ENCODE results near the gene CLK2.
A peak's percentile ranks its signal among the peaks of the same experiment; 100 is the strongest.
"Not testable (repeated sequence)": the region's sequence is repeated elsewhere in the genome, so short reads cannot be mapped to it uniquely, and the experiment has no call there.

Gene CLK2

GRCh38 chr1:155241841-155242264 is 31.5 kb downstream of the CLK2 start:
- no peak for DNase-seq (ENCODE audit: low spot score)

DNA sequence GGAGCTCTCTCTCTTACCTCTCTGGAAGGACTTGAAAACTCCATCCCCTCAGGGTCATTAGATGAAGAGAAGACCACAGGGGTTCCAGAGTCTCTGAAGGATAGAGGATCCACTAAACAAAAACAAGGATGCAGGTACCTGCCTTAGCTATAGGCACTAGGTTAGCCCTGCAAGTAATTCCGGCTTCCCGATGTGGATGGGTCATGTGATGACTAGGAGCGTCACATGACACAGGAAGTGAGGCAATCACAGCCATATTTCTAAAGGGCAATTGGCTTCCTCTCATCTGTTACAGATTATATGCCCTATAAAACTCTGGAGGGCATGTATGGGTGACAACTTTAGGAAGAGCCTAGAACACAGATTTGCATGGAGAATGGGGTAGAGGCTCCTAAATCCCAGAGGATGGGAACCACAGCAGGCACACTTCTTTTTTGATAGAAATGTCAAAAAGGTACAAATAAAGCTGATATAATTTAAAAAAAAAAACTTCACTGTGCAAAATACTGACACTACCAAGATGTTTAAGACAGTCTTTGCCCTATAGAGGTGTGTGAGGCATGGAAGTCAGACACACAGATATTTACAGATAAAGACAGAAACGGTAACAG is 32.1 kb downstream of the CLK2 start:
- peak; percentile 75 for DNase-seq (ENCODE audit: low spot score)

GRCh38 chr1:155236451-155236850 is 36.9 kb downstream of the CLK2 start:
- DNase-seq (ENCODE audit: low spot score): no peak

DNA sequence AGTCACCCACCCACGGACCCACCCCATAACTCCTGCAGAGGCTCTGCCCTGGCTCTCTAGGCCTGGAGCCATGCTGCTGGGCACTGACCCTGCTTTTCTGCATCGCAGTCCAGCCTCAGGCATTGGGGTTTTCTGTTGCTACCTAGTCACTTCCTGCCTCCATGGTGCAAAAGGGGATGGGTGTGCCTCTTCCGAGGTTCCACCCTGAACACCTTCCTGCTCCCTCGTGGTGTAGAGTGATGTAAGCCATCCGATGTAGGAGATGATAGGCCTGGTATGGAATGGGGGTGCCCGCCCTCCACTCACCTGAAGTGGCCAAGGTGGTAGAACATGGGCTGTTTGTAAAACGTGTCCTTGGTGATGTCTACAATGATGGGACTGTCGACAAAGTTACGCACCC is 37.9 kb downstream of the CLK2 start:
- DNase-seq (ENCODE audit: low spot score): not testable (repeated sequence)

DNA sequence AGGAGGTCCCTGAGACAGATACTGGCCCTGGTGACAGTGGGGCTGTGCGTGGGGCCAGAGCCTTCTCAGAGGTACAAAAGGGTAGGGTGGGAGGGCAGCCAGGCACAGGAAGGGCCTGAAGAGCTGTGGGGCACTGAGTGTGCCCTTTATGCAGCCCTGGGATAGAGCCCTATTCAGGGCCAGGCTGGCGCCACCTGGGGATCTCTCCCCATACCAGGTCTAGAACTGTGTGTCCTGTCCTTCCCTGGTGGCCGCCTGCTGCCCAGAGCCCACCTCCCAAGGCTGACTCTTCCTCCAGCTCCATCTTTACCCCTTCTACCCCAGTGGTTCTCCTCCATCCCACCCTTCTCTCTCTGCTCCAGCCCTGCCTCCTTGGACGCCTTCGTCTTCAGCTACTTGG is 39.8 kb downstream of the CLK2 start:
- not testable (repeated sequence) for DNase-seq (ENCODE audit: low spot score)

DNA sequence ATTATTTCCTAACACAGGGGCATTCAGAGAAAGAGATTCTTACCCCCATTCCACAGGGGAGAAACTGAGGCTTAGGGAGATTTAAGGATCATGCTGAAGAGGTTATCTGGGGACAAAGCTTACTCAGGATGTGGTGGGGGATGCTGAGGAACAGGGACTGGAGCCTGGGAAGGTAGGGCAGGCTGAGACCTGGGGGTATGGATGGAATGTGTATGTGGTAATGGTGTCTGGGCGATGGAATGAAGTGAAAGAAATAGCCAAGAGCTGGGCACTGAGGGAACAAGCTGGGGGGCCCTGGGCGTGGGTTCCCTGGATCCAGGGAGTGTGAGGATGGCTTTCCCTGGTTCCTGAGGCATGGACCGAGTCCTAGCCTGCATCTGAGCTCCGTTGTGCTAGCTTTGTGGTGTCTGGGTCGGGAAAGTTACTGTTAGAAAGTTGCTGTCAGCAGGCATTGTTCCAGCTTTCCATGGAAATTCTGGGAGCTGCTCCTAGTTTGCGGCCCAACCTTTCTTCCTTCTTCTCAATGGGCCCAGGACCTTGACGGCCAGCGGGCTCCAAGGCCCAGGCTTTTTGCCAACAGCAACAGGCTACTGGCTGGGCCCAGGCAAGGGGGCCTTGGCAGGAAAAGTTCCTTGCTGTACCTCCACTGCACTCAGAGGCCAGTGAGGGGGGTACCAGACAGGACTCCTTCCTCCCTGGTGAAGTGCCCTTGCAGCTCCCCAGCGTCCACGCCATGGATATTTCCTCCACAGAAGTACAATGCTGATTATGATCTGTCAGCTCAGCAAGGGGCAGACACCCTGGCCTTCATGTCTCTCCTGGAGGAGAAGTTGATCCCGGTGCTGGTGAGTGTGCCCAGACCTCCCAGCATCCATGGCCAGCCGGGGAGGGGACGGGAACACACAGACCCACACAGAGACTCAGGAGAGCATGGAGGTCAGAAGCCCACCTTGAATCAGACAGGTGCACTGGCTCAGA is 41.0 kb downstream of the CLK2 start:
- not testable (repeated sequence) for DNase-seq (ENCODE audit: low spot score)

DNA sequence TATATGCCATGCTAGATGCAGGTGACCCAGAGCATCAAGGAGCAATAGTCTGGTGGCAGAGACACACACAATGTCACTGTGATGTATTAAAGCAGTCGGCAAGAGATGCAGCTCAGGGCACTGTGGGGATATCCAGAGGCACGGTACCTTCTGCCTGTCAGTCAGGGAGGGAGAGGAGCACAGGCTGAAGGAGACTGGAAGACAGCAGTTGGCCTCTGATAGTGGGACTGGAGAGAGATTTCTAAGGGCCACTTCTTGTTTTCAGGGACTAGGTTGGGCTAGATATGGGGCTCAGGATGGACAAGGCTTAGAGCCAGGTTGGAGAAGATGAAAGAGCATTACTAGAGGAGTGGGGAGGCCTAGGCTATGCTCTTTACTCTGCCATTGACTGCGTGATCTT is 42.0 kb downstream of the CLK2 start:
- not testable (repeated sequence) for DNase-seq (ENCODE audit: low spot score)

DNA sequence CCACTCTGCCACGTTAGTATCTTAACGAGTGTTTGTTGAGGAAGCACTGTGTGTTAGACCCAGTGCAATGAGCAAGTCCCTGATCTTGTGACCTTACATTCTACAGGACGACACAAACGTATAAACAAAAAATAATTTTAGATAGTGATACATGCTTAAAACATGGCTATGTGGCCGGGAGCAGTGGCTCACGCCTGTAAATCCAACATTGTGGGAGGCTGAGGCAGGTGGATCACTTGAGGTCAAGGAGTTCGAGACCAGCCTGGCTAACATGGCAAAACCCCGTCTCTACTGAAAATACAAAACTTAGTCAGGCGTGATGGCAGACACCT is 45.2 kb downstream of the CLK2 start:
- no peak for DNase-seq (ENCODE audit: low spot score)

DNA sequence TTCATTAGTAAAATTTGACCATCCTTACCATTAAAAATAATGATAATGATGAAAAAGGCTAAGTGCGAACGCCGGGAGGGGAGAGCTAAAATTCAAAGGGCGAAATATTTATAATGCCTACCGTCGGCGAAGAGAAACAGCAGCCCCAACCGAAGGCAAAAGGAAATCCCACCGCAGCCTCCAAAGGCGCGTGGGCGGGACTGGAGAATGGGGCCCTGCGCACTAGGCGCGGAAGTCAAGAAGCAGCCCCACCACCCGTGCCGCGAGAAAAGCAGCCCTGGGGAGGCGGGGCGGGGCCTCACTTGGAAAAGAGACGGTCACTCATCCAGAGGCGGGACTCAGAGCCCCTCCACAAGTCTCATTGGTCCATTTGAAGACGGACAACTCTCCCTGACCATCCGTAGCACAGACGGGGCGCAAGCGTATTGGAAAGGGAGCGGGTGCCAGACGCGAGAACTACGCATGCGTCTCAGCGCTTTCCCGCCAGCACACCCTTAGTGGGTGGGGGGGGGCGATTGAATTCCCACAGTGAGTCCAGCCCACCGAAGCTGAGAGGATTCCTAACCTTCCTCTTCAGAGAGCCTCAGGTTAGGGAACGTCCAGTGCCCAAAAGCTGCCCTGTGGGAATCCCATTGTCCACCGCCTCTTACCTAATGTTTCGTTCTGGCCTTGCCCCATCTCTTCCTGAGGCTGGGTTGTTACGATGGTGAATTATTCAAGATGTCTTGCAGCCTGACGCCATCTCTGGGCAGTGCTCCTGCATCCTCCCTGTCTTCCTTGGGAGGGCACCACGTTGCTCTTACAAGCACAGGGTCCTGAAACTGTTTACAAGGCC is 45.8 kb downstream of the CLK2 start:
- DNase-seq (ENCODE audit: low spot score): peak; percentile 99

GRCh38 chr1:155226910-155227260 is 46.4 kb downstream of the CLK2 start:
- peak; percentile 74 for DNase-seq (ENCODE audit: low spot score)

- peak; percentile 71 for DNase-seq (ENCODE audit: low spot score)
Measured at GRCh38 chr1:155226188-155226909, 47.0 kb downstream of the CLK2 start.

DNA sequence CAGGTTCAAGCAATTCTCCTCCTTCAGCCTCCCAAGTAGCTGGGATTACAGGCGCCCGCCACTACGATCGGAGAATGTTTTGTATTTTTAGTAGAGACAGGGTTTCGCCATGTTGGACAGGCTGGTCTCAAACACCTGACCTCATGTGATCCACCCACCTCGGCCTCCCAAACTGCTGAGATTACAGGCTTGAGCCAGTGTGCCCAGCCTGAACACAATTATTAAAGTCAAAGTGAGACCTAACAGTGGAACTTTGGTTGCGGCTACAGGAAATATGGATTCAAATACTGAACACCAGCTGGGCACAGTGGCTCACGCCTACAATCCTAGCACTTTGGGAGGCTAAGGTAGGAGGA is 47.9 kb downstream of the CLK2 start:
- DNase-seq (ENCODE audit: low spot score): not testable (repeated sequence)

DNA sequence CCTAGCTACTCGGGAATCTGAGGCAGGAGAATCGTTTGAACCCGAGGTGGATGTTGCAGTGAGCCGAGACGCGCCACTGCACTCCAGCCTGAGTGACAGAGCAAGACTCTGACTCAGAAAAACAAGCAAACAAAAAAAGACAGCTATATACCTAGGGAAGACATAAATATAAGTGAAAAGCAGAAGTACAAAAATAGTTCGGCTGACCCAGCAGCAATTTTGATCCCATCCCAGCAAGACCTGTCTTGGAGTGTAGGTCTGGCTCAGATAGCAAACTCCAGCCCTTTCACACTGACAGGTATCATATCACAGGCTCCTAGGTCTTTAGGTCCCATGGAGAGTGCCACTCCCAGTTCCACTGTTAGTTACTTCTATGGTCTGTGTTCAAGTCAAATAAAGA is 50.3 kb downstream of the CLK2 start:
- DNase-seq (ENCODE audit: low spot score): no peak

DNA sequence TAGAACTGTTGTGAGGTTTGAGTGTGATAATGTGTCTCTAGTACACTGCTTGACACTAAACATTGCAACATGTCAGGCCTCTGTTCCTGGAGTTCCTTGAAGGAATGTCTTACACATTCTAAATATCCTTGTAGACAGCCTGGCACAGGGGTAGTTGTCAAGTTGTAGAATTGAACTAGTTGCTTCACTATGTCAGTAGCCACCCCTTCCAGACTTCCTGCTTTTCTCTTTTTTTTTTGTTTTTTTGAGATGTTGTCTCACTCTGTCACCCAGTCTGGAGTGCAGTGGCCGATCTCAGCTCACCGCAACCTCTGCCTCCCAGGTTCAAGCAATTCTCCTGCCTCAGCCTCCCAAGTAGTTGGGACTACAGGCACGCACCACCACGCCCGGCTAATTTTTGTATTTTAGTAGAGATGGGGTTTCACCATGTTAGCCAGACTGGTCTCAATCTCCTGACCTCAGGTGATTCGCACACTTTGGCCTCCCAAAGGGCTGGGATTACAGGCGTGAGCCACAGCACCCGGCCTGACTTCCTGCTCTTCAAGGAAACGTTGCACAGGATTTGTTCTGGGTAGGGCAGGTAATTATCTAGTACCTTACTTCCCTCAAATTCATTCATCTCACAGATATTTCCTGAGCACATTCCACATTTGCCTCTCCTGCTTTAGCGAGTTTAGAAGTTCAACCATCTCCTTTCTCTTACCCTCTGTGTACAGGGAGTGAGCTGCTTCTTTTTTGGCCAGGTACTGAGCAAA is 52.9 kb downstream of the CLK2 start:
- not testable (repeated sequence) for DNase-seq (ENCODE audit: low spot score)

DNA sequence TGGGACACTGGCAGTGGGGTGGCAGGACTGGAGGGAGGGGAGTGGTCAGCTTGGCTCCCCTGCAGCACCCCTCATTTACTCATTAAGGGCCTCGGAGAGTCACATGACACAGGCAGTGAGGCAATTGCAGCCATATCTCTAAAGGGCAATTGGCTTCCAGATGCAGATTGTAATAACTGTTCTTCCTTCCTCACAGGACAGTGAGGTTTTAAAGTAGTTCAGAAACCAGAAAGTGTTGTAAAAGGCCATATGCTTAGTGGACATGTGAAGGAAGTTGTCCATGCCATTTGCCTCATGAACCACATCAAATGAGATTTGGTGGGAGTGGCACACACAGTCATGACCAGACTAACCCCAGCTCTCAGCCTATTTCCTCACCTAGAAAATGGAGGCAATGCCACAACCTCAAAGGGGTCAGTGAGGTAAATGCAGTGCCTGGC is 53.7 kb downstream of the CLK2 start:
- no peak for DNase-seq (ENCODE audit: low spot score)

- no peak for DNase-seq (ENCODE audit: low spot score)
Measured at GRCh38 chr1:155218854-155219591, 54.3 kb downstream of the CLK2 start.

GRCh38 chr1:155214702-155215101 is 58.6 kb downstream of the CLK2 start:
- not testable (repeated sequence) for DNase-seq (ENCODE audit: low spot score)

All from ecto neural progenitor cell (in vitro differentiated cells).